GM18909 (cell line): ENCODE results near the gene SDR39U1.

Source experiments
- ATAC-seq: cut with Tn5 transposase; IDR thresholded peaks from one replicate; pipeline ENCODE4 v1.9.1; 2021; ENCODE audit warnings: mild to moderate bottlenecking; ENCODE audit not compliant: unreplicated experiment, poor library complexity

SDR39U1 gene

GRCh38 chr14:24392325-24393091 lies 50.1 kb downstream of the SDR39U1 start:
- ATAC-seq = no peak

GRCh38 chr14:24390701-24391468 lies 51.7 kb downstream of the SDR39U1 start:
- ATAC-seq = no peak
